HG02884 (cell line): Measurements from ENCODE around the gene CCM2.

Source experiments
- ATAC-seq: cut with Tn5 transposase; IDR thresholded peaks from one replicate; pipeline ENCODE4 v1.9.1; 2021; ENCODE audit warnings: mild to moderate bottlenecking, moderate library complexity; ENCODE audit not compliant: unreplicated experiment

The CCM2 gene

DNA sequence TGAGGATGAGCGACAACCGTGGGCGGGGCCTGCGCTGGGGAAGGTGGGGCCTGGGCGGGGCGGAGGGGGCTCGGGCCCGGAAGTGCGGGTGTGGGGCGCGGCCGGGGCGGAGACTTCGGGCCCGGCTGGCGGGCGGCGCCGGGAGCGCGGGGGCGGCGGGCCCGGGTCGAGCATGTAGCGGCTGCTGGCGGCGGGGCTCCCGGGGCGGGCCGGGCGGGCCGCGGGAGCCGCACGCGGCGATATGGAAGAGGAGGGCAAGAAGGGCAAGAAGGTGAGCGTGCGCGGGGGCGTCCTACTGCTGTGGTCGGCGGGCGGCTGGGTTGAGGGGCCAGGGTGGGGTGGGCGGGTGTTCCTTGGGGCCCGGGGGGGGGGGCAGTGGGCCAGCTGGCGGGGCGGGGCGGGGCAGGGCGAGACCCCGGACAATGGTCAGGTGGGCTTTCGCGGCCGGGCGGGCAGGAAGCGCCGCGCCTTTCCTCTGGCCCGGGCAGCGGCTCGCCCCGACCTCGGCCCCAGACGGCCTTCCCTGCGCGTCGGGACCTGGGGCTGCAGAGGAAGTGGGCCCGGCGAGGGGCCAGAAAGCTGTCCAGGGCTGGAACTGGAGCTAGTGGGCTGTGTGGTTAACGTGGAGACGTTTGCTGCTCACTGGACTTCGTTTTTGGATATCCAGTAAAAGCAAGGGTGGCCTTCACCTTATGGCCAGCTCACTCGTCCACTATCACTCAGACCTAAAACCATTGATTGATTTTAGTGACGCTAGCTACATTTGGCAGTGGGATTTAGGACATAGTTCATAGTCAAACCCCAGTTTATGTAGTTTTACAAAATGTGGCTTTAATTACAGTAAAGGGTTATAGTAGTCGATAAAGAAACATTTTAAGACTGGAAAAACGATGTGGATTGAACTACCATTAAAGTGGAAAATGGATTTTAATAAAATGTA lies at the start of gene CCM2:
CCM2 (plus strand) TSS at position 109 of the 940 bp plus-strand sequence; CDS start at position 242, 133 bp downstream.
- ATAC-seq = no peak

DNA sequence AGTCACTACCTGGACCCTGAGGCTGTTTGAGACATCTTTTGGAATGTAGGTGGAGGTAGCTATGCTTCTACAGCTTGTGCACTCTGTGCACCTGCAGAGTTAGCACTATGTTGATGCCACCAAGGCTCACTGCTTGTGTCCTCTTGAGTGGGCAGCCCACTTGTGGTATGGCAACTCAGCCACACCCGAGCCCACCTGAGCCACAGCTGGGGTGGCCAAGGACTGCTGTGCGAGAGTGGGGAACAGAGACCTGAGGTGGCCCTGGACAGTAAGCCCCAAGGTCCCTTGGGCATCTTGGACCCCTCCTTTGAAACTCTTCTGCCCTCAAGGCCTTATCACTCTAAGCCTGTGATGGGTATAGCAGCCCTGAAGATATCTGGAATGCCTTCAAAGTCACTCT lies 46.8 kb upstream of the CCM2 start:
- ATAC-seq = no peak

DNA sequence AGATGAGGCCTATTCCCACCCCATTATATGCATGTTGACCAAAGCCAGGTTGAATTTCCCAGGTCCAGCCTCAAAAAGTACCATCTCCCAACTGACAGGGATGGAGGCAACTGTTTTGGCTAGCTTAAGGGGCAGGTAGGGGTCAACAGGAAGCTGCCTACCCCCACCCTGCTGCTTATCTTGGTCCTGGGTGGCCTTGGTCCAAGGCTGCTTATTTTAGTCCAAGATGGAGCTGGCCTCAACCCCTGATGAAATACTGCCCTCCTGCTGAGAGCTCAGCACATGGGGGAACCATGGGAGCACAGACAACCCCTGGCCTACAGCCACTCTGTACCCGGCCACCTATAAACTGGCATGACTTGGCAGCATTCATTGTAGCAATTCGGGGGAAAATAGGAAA lies 44.3 kb upstream of the CCM2 start:
- no peak for ATAC-seq

DNA sequence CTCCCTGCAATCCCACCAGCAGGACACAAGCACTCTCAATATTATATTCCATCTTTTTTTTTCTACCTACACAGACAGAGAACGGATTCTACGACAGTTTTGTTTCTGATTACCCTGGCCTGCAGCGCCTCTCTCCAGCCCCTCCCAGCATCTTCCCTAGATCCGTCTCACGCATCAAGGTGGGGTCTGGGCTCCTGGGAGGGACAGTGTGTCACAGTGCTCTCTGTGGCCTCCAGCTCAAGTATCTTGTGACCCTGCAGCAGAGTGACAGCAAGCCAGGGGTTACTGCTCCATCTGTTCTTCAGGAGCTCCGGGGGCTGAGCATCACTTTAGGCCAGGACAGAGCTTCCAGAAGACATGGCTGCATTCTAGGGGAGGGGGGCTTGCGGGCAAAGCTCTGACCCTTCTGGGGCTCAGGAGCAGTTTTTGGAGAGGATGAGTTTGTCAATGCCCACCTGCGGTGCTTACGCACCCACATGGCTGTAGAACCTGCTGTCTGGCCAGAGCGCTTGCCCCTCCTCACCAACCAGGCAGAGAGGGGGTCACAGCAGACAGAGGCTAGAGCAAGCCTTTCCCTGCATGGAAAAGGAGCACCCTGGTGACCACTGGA lies 43.7 kb upstream of the CCM2 start:
- no peak for ATAC-seq

DNA sequence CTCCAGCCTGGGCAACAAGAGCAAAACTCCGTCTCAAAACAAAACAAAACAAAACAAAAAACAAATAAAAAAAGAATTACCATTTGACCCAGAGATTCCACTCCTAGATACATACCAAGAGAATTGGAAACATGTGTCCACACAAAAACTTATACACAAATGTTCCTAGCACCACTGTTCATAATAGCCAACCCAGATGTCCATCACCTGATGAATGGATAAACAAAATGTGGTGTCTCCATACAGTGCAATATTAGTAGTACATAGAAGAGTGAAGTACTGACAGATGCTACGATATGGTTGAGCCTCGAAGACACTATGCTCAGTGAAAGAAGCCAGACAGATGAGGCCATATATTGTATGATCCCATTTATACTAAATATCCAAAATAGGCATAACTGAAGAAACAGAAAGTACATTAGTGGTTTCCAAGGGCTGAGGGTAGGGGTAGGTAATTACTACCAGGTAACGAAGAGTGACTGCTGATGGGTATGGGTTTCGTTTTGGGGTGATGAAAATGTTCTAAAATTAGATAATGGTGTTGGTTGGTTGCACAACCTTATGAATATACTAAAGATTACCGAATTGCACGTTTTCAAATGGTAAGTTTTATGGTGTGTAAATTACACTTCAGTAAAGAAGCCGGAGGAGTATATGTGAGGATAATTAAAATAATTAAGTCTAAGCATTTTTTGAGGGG lies 41.2 kb upstream of the CCM2 start:
- ATAC-seq = no peak

DNA sequence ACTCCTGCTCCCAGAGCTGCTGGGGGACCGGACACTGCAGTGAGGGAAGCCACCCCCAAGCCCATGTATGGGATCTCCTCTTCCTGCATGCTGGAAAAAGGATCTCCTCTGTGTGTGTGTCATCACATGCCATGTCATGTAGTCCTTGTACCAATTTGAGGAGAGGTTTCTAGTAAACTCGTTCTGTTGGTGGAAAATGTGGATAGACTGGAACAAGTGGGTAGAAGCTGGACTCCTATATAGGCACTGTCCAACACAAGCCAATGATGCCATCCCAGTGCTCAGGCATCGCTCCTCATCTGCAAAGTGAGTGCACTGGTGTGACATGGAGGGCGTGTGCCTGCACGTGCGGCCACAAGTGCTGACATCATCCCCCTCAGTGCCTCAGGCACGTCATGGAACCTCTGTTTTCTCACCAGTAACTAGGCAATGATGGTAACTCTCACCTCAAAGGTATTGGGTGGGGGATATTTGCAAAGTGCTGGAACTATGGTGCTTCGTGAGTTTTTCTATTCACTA lies 40.5 kb upstream of the CCM2 start:
- ATAC-seq = no peak

DNA sequence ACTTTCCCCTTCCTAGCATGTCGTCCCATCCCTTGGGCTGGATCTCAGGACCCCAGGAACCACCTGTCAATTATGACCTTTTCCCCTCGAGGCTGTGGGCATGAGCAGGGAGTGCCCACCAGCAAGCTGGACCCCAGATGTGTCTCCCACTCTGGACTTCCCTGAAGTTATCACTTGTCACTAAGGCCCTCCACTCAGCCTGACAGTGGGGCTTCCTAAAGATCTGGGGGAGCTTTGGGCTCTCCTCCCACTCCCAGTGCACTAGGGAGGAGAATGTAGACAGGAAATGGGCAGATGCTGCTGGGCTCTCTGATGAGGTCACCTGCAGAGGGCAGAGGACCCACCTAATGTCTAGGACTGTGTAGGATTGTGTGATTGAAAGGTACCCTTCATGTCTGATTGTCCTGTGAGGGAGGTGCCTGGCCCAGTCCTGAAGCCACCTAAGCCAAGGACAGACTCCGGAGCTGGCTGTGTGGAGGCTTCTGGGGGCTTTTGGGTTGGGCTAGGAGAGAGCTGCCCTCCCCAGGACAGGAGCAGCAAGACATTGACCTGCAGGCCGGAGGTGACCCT lies 39.9 kb upstream of the CCM2 start:
- ATAC-seq = no peak

DNA sequence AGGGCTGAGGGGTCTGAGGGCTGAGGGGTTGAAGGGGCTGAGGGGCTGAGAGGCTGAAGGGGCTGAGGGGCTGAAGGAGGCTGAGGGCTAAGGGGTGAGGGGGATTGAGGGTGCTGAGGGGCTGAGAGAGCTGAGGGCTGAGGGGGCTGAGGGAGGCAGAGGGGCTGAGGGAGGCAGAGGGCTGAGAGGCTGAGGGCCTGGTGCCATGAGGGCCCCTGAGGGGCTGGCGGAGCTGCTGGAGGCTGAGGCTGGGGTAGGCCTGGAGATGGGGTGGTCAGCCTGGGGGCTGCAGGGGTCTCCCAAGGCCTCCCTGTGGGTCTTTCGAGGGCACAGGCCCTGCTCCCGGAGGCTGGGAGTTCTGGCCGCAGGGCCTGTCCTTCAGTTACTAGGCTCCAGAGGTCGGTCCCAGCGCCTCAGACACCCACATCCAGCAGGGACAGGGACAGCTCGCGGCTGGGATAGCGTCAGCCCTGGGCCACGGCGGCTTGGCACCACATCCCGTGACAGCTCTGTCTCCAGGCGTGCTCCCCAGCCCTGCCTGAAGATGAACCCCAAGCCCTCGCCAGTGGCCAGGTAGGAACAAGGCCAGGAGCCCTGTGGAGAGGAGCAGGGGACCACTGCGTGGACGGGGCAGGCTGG lies 38.0 kb upstream of the CCM2 start:
- no peak for ATAC-seq

DNA sequence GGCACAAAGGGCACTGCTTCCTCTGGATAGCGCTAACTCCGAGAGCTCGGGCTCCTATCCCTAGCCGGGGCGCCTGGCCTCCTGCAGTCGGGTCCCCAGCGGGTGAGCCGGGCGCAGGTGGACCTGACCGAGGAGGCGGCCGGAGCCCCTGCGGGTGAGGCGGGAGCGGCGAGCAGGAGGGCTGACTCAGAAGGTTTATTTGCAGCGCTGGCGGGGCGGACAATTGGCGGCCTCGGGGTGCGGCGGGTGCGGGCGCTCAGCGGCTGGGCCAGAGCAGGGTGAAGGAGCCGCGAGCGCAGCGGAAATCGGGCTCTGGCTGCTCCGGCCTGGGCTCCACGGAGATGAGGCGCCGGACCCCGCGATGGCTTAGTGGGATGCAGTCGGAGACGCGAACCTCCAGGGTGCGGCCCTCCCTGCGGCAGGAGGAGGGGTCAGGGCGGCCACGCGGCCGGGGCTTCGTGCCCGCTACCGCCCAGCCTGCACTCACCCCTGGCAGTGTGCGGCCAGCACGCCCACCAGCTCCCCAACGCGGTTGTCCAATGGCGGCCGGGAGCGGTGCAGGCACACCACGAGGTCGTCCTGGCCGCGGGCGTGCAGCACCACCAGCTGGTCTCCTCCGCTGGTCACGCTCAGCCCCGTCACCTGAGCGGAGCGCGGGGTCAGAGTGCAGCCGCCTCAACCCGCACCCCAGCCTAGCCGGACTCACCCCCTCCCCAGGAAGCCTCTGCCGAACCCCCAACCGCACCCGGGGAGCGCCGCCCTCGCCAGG lies 37.3 kb upstream of the CCM2 start:
- ATAC-seq = no peak

DNA sequence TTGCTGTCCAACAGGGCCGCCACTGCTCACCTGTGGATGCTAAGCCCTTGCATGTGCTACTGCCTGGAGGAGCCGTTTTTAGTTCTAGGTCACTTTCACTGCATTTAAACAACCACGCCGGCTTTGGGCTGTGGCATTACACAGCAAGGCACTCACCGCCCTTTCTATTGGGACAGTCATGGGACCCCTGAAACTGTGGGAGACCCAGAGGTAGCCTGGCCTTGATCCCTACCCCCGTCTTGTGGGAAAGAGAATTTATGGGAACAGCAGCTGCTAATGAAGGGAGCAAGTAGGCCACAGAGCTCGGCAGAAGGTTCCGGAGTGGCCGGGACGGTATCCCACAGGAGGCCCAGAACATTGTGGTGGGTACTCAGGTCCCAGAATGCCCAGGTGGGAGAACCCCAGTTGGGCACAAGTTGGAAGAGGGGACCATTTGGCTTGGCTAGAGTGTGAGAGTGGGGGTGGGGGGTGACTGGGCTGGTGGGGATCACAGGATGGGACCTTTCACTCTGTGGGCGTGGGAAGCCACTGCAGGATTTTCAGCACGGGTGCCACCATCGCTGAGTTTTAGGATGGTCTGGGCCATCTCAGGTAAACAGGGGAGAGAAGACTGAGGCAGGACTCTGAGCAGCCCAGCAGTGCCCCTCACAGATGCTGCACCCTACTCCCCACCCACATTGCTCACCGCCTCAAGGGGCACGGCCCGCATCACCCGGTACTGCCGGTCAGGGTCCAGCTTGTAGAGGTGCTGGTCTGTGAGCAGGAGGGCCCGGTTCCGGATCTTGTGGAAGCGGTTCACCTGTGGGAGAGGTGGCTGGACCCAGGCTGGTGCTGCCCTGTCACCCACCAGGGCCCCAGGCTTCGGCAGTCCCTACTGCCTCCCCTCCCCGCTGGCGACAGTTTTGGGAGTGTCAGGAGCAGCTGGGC lies 36.4 kb upstream of the CCM2 start:
- no peak for ATAC-seq

DNA sequence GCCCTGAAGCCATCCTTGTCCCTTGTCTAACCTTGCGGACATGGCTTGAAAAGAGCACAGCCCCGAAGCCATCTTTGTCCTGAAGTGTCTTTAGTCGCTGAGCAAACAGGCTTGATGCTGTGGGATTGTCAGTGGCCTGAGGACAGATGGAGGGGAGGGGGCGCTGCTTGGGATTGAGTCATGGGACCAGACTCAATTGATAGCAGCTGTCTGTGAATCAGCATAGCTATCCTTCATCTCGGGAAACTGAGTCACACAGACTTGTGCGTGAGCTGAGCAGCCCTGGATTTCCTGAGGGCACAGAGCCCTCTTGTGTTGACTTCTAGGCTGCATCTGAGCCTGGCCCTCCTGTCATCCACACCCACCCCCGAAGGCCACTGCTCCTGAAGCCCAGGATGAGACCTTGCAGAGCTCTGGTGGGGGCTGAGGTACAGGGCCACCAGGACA lies 35.6 kb upstream of the CCM2 start:
- ATAC-seq = no peak

DNA sequence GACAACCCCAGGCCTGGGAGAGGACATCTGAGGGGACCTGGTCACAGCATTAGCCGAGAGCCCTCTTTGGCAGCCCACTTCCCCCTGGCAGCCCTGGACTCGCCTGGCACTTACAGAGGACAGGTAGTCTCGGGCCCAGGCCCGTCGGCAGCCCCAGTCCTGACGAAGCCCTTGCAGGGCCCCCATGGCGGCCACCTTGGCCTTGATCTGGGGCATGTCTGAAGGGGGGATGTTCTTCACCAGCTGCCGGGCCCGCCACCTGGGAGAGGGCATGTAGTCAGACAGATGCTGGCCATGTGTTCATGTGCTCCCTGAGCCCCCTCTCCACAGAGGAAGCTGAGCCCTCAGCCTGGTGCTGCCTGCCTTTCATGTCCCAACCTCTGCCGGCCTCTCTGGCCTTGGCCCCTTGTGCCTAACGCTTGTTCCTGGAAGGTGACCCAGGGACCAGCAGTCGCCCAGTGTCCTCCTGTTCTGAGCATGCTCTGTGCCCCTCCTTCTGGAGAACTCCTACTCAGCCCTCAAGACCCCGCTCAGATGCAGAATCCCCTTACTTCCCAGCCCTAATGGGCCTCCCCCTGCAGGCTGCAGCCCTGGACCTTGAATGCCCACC lies 35.1 kb upstream of the CCM2 start:
- ATAC-seq = no peak

DNA sequence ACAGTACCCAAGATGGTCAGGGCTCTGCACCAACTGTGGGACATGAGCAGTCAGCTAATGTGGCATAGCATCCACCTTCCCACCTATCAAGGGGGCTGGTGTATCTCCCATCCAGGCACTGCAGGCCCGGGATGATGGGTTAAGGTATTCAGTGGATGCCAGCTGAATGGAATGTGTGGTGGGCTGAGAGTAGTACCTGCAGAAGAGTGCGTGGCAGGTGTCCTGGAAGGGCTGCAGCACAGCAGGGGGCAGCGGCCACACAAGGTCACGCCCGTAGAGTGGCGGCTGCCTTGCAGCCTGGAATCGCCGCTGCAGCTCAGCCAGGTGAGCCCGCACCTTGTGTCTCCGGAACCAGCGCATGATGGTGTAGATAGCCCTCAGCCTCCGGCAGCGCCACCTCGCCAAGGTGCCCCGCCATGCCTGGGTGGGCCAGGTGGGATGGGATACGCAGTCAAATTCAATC lies 34.5 kb upstream of the CCM2 start:
- ATAC-seq = no peak

DNA sequence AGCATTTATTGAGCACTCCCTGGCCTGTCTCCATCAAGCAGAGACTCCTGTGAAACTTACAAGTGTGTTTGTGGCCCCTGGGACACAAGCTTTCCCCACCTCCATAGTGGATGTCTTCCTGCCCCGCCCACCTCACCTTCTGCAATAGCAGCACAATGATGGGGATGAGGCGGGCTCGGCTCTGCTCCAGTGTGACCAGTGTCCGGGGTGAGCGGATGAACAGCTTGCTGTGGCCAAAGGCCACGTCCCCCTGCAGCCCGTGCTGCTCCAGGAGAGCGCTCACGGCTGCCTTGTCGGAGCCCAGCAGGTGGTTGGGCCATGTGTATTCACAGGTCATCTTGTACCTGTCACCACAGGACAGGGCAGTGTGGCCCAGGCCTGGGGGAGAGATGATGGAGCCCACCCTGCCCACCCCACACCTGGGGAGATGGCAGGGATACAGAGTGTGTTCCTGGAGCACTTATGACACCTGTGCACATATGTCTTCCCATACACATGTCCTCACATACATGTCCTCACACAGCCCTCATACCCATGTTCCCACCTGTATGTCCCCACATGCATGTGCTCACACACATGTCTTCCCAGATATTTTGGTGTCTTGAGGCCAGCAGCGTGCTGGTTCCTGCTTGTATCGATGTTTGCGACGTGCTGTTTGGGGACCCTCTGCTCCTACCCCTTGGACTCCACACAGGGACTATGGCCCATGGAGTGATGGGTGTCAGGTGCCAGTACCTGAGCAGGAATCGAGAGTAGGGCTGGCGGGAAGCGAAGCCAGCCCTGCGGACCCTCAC lies 33.9 kb upstream of the CCM2 start:
- no peak for ATAC-seq

DNA sequence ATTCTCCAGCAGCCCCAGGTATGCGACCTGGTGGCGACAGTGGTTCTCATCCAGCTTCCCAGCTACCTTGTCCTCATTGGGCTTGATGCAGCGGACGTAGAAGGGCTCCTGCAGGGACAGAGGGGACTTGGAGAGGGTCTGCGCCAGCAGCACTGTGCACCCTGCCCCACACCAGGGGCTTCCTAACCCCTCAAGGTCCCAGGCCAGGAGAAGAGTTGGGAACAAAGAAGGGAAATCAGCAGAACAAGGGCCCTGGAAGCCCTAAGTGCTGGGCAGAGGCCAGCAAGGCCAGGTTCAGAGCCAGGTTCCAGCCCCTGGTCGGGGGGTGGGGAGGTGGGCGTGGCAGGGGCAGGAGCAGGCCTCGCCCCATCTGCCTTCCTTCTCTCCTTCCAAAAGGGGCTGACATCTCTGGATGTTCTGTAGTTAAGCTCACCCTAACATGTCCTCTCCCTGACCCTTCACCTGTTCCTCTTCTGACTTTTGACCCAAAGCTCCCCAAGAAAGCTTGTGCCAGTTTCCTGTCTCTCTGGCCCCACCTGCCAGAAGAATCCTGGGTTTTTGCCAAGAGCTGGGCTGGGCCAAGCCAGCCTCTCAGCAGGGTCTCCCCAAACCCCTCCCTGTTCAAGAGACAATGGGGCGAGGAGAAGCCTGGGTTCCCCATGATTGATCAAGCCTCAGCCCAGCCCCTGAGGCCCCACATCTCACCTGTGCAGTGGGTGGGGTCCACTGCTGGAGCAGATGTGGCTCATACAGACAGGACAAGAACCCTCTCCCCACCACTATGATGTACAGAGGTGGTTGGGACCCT lies 33.1 kb upstream of the CCM2 start:
- no peak for ATAC-seq

DNA sequence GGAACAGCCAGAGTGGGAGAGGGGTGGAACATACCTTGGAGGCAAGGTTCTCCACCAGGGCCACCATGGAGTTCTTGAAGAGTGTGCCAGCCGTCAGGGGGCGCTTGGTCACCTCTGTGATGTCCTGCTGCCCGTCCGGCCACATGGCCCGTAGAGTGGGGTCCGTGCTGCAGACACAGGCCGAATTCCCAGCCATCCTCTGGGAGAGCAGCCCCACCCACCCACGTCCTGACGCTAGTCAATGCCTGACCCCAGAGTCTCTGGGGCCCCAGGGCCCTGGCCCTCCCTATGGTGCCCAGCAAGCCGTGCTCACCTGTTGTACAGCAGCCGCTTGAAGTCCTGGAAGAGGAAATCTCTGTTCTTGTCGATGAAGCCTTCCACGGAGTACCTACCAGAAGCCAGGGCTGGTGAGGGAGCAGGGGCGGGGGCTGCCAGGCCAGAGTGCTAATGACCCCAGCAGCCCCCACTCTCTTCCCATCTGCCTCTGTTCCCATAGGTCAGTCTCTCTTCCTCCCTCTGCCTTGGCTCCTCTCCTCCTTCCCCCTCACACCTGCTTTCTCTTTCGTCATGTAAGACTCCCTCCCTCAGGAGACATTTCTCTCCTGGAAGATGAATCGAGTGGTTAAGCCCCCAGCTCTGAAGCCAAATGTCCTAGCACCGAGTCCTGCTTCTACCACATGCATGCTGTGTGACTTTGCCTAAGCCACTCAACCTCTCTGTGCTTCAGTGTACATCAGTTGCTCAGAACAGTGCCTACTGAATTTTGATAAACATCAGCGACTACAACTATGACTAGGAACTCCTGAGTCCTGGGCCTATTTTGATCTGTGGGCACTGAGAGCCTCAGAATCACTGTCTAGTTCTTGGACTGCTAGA lies 32.2 kb upstream of the CCM2 start:
- ATAC-seq = no peak
